Suppressor macrophage treated with lipopolysaccharide for 4 hours (primary cell): ENCODE results near the gene TK1.

Source experiments
- DNase-seq: peaks from one replicate; pipeline ENCODE4 v3.0.0-alpha.2; 2020

The TK1 gene

DNA sequence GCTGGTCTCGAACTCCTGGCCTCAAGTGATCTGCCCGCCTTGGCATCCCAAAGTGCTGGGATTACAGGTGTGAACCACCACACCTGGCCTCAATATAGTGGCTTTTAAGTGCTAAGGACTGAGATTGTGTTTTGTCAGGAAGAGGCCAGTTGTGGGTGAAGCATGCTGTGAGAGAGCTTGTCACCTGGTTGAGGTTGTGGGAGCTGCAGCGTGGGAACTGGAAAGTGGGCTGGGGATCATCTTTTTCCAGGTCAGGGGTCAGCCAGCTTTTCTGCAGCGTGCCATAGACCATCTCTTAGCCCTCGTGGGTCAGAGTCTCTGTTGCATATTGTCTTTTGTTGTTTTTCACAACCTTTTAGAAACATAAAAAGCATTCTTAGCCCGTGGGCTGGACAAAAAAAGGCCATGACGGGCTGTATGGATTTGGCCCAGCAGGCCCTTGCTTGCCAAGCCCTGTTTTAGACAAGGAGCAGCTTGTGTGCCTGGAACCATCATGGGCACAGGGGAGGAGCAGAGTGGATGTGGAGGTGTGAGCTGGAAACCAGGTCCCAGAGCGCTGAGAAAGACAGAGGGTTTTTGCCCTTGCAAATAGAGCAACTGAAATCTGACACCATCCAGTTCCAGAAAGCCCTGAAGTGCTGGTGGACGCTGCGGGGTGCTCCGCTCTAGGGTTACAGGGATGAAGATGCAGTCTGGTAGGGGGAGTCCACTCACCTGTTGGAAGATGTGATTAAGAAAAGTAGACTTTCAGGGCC lies 32.7 kb upstream of the TK1 start:
- no peak for DNase-seq

DNA sequence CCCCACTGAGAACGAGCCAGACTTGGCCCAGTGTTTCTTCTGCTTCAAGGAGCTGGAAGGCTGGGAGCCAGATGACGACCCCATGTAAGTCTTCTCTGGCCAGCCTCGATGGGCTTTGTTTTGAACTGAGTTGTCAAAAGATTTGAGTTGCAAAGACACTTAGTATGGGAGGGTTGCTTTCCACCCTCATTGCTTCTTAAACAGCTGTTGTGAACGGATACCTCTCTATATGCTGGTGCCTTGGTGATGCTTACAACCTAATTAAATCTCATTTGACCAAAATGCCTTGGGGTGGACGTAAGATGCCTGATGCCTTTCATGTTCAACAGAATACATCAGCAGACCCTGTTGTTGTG lies 27.8 kb upstream of the TK1 start:
- DNase-seq = no peak

DNA sequence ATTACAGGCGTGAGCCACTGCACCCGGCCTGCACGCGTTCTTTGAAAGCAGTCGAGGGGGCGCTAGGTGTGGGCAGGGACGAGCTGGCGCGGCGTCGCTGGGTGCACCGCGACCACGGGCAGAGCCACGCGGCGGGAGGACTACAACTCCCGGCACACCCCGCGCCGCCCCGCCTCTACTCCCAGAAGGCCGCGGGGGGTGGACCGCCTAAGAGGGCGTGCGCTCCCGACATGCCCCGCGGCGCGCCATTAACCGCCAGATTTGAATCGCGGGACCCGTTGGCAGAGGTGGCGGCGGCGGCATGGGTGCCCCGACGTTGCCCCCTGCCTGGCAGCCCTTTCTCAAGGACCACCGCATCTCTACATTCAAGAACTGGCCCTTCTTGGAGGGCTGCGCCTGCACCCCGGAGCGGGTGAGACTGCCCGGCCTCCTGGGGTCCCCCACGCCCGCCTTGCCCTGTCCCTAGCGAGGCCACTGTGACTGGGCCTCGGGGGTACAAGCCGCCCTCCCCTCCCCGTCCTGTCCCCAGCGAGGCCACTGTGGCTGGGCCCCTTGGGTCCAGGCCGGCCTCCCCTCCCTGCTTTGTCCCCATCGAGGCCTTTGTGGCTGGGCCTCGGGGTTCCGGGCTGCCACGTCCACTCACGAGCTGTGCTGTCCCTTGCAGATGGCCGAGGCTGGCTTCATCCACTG lies 27.3 kb upstream of the TK1 start, which contains the start of gene BIRC5:
BIRC5 (plus strand) TSS at position 238 of the 690 bp plus-strand sequence; CDS start at position 302, 64 bp downstream.
- DNase-seq = peak; percentile 95

DNA sequence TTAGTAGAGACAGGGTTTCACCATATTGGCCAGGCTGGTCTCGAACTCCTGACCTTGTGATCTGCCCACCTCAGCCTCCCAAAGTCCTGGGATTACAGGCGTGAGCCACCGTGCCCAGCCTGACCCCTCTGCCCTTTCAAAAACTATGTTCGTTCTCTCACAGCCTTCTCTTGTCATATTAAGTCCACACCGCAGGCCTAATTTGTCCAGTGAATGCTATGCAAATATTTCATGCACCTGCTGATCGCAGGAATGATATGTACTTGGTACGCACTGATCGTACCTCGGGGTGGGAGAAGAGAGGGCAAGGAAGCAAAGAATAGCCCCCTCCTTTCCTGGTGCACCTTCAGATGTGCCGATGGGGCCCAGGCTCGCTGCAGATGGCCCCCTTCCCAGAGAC lies 24.2 kb upstream of the TK1 start:
- no peak for DNase-seq

DNA sequence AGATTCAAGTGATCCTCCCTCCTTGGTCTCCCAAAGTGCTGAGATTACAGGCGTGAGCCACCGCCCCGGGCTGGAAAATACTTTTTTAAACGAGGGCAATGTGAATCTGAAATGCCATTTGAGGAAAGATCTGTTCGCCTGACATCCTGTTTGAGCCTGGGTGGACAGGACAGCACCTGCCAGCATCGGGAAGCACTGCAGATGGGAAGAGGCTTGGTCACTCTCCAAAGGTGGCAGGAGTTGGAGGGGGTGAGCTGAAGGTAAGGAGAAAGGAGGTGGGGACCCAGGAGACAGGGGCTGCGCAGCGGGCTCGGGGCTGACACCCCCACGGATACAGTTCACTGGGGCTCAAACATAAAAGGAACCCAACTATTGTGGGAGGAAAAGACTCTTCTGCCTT lies 23.3 kb upstream of the TK1 start:
- no peak for DNase-seq

DNA sequence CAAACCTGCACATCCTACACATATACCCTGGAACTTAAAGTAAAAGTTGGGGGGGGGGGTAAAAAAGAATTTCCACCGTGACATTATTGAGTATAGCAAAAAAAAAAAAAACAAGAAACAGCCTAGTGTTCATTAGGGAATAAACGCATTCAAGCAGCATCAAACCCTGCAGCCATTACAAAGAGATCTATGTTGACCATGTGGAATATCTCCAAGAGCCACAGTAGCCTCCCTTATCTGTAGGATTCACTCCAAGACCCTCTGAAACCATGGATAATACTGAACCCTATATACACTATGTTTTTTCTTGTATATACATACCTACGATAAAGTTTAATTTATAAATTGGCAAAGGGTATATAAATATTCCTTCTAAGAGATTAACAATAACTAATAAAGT lies 21.6 kb upstream of the TK1 start:
- DNase-seq = no peak

DNA sequence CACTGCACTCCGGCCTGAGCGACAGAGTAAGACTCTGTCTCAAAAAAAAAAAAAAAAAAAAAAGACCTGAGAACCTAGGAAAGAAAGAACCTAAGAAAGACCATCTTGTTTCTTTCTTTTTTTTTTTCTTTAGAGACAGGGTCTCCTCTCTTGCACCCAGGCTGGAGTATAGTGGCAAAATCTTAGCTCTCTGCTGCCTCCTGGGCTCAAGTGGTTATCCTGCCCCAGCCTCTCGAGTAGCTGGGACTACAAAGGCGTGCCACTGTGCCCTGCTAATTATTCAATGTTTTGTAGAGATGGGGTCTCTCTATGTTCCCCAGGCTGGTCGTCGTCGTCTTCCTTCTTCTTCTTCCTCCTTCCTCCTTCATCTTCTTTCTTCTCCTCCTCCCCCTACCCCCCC lies 19.4 kb upstream of the TK1 start:
- DNase-seq = no peak

DNA sequence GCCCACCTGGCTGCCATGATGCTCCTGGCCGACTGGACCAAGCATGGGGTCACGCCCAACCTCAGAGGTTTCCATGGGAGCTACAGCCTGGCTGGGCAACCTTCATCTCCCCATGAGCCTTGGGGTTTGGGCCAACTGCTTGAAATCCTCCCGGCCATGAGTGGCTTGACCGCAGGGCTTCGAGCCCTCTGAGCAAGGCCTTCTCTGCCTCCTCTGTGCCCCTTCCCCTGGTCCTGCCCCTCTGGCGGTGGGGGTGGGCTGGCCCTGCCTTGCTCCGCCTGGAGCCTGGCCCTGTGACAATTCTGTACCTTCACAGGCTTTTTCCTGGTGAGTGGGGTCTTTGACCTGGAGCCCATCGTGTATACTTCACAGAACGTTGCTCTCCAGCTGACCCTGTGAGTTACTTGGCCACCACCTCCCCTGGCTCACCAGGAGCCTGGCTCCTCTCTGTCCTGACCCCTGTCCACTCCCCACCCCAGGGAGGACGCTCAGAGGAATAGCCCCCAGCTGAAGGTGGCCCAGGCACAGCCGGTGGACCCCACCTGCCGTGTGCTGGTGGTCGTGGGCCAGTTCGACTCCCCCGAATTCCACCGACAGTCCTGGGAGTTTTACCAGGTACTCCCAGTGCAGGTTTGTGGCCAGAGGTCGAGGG lies 18.4 kb upstream of the TK1 start:
- DNase-seq = no peak

DNA sequence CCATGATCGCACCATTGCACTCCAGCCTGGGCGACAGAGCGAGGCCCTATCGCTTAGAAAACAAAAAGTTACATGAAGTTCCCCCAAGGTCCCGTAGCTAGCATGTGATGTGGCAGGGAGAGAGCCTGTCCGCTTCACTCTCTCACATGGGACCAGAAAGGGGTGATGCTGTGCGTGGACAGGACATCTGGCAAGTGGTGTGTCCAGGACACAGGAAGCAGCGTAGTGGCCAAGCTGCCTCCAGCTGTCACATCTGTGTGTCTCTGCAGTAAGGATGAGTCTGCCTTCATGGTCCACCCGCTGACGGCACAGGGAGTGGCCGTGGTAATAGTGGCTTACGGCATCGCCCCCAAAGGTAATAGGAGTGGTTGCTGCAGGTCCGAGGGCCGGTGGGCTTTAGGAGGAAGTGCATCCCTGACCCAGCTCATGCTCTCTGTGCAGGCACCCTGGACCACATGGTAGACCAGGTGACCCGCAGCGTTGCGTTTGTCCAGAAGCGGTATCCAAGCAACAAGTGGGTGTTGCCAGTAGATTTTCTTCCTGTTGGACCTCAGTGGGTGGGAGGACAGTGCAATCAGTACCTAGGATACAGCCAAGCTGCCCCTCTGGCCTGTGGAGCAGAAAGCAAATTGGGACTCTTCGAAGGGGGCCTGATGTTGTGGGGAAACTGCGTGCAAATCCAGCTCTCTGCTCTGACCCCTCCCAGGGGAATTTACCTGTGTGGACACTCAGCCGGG lies 17.7 kb upstream of the TK1 start:
- no peak for DNase-seq

DNA sequence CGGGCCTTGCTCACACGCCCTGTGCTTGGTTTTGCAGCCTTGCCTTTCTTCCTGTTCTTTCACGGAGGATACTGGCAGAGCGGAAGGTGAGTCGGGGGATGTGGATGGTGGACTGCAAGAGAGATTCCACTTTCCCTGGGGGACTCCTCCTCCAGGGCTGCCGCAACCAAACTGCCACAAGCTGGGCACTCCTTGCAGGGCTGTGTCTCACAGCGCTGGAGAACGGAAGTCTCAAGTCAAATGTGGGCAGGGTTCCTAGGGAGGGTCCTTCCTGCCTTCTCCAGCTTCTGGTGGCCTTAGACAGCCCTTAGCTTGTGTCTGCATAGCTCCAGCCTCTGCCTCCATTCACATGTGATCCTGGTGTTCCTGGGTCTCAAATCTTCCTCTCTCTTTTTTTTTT lies 15.8 kb upstream of the TK1 start:
- no peak for DNase-seq

DNA sequence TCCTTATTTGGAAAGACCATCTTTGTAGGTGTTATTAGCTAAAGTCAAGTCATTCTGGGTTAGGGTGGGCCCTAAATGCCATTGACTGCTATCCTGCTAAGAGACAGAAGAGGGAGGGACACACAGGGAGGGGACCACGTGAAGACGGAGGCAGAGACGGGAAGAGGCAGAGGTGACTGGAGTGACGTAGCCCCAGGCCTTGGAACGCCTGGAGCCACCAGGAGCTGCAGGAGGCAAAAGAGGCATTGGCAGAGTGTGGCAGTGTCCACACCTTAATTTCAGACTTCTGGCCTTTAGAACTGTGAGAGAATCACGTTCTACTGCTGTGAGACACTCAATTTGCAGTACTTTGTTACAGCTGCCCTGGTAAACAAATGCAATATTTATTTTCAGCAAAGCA lies 13.6 kb upstream of the TK1 start:
- DNase-seq = no peak

DNA sequence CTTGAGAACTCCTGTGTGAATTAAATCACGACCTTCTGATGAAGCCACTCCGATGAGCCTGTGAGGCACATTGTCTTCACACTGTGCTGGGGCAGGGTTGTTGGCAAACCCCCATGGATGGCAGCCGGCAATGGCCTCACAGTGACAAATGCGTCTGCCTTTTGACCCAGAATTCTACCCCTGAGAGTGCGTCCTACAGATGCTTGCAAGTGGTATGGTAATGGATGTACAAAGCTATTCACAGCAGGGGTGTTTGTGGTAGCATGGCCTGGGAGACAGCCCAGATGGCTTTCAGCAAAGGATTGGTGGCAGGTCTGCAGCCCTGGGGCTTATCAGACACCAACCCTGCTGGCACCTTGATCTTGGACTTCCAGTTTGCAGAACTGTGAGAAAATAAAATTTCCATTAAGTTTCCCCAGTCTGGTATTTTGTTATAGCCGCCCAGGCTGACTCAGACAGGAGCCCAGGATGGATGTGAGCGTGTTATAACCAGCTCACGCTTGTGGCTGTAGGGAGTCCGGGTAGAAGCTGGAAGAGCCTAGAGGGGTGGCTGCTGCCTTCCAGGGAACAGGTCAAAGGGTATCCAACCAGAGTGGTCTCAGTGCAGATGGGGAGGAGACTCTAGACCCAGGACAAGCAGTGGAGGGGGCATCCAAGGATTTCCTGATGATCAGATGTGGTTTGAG lies 10.4 kb upstream of the TK1 start:
- no peak for DNase-seq

DNA sequence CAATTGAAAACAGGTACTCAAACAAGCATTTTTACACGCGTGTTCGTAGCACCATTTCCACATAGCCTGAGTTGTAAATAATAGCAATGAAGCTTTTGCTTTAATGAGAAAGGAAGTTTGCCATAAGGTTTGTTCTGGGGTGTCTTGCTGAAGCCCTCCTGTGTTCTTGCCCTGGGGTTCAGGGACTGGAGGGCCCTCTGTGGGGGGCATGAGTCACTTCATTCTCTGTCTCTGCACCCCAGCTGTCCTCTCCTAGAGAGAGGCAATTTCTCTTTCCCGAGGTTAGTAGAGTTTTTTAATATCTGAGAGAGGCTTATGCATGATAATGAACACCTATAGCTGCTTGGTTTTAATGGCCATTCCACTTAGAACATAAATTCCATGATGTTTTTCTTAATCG lies 9.9 kb upstream of the TK1 start:
- no peak for DNase-seq

DNA sequence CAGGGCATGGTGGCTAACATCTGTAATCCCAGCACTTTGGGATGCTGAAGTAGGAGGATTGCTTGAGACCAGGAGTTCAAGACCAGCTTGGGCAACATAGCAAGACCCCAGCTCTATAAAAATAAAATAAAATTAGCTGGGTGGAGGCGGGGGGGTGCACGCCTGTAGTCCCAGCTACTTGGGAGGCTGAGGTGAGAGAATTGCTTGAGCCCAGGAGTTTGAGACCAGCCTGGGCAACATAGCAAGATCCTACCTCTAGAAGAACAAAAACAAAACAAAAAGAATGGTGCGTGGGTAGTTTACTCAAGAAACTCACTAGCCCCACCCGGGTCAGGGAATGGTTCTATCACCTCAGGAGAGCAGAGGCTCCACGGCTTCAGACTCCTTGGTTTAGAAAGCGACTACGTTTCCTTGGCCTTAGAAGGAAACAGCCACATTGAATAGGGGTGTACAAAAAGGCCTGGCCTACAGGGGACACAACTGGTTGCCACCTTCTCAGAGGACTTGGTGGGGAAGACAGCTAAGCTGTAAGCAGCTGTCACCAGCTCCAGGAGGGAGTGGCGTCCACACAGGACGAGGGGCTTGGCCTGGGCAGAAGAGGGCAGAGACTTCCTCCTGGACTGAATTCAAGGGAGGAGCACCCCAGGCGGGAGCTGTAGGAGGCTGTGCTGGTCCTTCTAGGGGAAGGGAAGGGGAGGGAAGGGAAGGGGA lies 716 bp downstream of the TK1 start:
- peak; percentile 62 for DNase-seq

DNA sequence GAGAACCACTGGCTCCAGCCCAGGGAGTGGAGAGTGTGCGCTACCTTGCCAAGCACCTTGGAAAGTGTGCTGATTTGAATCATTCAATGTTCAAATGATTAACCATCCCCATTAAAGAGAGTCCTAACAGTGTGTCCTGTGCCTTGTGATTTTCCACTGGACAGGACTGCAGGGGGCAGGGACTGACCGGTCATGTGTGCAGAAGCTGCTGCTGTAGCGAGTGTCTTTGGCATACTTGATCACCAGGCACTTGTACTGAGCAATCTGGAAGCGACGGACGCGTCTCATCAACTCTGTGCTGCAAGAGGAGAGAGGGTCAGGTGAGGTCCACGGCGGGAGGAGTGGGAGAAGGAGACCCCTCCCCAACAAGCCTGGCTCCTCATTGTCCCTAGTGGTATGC lies 2.0 kb downstream of the TK1 start:
- DNase-seq = no peak

DNA sequence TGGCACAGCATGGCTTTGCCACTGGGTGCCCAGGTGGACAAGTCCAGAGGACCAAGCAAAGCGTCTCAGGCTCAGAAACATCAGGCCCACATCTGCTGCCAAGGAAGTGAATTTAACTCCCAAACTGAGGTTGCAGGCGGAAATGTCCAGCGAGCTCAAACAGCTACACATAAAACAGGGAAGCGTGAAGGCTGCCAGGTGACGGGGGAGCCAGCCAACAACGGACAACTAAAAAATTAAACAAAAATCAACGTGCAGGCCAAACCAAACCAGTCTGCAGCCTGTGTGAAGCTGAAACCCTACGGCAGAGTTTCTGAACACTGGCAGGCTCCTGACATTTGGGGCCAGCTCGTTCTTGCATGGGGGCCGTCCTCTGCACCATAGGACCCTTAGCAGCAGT lies 2.5 kb downstream of the TK1 start:
- DNase-seq = no peak

DNA sequence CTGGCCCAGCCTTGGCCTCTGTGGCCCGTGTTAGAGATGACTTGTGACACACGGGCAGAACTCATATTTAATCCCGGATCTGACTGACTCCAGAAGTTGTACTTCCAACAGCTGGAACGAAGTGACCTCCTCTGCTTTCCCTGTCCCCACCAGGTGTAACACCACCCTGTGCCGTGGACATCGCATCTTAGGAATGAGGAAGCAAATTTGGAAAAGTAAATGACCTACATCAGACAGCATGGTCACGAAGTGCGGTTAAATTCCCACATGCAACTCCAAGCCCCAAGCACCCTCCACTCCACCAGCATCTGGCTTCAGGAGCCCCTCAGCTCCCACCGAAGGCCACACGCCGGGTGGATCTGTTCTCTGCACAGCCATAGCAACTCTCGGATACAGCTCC lies 2.9 kb downstream of the TK1 start:
- no peak for DNase-seq

DNA sequence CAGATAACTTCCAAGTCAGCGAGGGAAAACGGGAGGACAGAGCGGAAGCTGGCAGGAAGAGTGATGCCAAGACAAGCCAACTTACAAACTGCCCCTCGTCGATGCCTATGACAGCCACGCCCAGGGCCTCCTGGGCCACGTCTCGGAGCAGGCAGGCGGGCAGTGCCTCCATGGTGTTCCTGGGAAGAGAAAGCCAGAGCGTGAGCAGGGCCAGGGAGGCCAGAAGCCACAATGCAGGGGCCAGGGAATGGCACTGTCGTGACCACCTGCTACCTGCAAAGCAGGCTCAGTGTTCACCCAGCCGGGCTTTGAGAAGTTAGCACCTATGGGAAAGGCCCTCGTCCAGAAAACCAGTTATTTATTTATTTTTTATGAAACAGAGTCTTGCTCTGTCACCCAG lies 4.3 kb downstream of the TK1 start:
- DNase-seq = no peak

DNA sequence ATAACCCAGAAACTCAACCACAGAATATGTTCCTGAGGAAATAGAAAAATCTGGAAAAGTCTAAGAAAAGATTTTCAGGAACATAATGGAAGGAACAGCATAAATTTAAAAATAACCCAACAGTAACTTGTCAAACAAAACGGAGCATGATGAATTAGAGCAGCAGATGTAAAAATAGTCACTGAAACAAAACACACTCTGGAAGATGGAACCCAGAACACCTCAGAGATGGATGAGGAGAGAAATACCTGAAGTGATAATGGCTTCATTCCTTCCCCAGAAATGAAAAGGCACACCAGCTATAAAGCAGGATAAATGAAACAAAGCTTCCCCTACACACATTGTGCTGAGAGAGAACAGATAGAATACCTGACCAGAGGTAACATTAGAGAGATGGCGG lies 6.3 kb downstream of the TK1 start:
- no peak for DNase-seq

DNA sequence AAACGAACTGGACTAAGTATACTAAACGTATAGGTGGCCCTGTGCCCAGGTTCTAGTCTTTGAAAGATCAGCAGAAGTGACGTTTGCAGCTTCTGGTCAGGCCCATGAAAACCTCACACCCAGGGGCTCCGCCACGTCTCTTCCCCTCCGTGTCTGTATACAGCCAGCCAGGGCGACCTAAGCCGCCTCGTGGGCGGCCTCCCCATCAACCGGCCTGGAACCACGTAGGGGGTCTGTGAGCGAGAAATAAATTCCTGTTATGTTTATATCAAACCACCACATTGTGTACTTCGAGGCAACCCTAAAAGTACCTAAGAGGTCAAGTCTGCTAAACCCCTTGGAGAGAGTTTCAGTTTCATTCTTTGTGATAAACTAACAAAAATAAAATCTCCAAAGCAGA lies 6.8 kb downstream of the TK1 start:
- DNase-seq = peak; percentile 48

DNA sequence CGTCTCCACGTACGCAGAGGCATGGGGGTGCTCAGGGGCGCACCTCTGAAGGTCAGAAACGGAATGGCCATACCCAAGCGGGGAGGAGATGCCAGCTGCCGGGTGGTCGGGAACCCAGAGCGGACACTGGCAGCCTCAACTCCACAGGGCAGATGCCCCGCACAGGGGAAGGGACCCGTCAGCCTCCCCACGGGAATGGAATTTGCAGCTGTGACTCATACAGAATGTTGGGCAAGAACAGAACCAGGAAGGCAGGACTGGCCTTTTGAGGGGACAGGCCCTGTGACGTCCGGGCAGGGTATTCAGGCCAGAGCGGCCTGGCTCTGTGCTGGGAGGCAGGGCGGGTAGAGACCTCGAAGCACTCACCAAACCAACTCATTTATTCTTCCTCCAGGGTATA lies 7.5 kb downstream of the TK1 start:
- peak; percentile 89 for DNase-seq

DNA sequence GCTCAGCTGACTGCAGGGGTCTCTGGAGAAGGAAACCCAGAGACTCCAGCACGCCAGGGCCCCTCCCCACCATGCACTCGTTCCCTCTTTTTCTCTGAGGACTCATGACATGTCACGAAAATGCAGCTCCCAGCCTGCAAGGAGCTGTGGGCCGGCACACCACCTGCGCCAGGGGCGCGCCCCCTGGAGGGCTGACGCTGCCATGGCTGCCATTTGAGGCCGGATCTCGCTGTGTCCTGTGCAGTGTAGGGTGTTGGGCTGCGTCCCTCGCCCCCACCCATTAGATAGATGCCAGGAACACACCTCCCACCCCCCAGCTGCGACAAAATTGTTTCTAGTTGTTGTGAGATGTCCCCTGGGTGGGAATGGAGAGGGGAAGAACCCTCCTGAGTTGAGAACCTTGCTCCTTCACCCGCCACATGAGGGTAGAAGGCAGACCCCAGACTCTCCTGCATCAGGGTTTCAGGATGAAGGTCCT lies 10.3 kb downstream of the TK1 start:
- DNase-seq = peak; percentile 80
